Stimulated activated naive CD4-positive, alpha-beta T cell treated with Interleukin-2 at 50 U/mL for 16 hours (primary cell): Measurements from ENCODE around the gene EFCAB6.

ENCODE experiments used
- DNase-seq: peaks from one replicate; lab custom pipeline; 2025; lab: John Stamatoyannopoulos, UW

The EFCAB6 gene, protein sequence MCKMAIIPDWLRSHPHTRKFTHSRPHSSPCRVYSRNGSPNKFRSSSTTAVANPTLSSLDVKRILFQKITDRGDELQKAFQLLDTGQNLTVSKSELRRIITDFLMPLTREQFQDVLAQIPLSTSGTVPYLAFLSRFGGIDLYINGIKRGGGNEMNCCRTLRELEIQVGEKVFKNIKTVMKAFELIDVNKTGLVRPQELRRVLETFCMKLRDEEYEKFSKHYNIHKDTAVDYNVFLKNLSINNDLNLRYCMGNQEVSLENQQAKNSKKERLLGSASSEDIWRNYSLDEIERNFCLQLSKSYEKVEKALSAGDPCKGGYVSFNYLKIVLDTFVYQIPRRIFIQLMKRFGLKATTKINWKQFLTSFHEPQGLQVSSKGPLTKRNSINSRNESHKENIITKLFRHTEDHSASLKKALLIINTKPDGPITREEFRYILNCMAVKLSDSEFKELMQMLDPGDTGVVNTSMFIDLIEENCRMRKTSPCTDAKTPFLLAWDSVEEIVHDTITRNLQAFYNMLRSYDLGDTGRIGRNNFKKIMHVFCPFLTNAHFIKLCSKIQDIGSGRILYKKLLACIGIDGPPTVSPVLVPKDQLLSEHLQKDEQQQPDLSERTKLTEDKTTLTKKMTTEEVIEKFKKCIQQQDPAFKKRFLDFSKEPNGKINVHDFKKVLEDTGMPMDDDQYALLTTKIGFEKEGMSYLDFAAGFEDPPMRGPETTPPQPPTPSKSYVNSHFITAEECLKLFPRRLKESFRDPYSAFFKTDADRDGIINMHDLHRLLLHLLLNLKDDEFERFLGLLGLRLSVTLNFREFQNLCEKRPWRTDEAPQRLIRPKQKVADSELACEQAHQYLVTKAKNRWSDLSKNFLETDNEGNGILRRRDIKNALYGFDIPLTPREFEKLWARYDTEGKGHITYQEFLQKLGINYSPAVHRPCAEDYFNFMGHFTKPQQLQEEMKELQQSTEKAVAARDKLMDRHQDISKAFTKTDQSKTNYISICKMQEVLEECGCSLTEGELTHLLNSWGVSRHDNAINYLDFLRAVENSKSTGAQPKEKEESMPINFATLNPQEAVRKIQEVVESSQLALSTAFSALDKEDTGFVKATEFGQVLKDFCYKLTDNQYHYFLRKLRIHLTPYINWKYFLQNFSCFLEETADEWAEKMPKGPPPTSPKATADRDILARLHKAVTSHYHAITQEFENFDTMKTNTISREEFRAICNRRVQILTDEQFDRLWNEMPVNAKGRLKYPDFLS (N-terminal part only)

DNA sequence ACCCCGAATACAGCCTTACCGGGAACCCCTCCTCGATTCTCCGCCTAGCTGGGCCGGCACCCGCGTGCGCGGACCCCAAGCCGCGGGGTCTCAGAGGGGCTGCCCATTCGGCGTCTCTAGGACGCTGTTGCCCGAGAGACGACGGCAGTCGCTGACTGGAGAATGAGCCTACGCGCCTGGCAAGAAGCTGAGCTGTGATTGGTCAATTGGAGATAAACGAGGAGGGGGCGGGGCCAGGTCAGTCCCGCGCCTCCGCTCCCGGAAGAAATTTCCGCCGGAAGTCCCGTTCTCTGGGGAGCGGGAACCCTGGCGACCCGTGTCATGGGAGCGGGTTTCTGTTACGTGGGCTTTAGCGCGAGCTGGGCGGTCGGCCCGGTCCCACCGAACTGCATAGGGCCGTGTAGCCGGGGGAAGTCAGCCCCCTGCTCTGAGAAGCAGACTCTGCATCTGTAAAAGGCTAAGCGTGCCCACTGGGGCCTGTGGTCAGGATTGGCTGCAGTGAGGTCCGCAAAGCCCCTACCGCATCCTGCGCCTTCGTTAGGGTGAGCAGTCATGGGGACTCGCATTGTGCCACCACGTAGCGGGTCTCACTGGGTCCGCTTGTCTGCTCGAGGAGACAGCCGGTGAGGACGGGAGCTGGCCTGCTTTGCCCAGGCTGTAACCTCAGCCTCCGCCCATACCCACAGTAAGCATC, at the start of gene EFCAB6:
EFCAB6 (minus strand) TSS at position 157 of the 694 bp plus-strand sequence. CDS start 29,987 bp downstream, outside the sequence.
- peak; percentile 86 for DNase-seq

DNA sequence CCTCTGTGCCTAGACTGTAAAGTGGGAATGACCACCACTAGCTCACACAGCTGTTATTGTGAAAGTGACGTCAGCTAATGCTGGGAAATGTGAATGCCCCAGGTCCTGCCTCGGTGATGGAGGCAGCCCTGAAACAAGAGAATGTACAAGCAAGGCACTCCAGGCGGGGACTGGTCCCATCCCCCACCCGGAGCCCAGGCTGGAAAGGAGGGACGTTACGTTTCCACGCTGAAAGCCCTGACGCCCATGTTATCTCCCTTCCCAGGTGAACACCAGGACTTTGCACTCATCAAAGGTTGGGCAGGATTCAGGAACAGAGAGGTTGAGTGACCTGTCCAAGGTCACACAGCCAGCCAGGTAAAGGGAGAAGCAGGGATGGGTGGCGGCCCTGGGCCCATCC, 49.4 kb upstream of the EFCAB6 start:
- no peak for DNase-seq

DNA sequence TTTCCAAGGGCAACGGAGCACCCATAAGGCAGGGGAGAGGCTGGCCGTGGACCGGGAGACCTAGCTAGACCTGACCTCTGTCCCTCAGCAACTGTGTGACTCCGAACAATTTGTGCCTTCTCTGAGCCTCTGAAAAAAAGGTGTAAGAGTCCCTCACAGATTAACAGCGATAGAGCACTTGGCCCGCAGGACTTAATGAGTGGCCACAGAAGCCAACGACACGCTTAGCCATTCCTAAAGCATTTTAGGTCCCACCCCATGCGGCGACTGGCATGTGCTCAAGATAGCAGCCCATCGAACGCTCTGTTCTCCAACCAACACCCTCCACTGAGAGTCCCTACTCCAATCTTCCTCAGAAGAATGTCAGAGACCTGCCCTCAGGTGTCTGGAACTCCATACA, 48.7 kb upstream of the EFCAB6 start:
- no peak for DNase-seq

DNA sequence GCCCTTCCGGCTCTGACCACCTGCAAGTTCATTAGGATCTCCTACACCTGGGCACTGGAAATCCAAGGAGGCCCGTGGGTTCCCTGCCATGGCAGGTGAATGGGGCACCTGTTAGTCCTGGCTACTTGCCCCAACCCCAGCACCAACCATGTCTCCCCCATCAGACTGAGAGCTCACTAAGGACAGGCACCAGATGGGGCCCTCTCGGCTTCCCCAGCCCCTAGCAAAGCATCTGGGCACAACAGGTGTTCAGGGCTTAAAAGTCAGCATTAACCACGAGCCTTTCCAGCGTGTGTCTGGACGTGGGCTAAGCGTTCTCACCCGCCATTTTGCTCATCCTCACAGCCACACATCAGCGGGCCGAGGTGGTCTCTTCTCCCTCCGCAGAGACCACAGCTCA, 48.0 kb upstream of the EFCAB6 start:
- no peak for DNase-seq

DNA sequence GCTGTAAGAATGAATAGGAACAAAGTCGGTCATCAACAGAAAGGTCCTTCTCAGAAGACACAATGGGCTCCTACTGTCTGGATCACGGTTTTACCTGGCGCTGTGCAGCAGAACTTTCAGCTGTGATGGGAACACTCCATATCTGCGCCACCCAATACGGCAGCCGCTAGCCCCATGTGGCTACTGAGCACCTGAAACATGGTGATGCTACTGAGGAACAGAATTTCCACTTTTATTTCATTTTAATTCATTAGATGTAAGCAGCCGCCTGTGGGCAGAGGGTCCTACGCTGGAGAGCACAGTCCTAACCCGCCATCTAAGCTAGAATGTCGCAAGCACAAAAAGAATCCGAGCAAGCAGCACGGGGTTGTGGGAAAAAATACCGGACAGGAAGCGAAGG, 47.5 kb upstream of the EFCAB6 start:
- DNase-seq = no peak

DNA sequence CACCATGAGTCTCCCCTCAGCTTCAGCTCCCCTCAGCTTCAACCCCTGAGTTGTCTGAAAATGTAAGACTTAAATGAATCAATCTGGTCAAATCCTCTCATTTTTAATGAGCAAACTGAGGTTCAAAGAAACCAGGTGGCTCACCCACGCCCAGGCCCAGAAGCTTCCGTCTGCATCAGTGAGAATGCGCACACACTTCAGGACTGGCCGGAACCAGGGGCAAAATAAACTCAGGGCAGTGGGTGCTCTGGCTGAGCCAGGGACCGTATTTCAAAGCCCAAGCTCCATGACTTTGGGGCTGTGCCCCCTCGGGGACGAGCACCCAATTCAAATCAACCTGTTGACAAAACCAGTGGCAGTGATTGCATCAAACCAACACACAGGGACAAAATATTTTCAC, 47.1 kb upstream of the EFCAB6 start:
- no peak for DNase-seq

DNA sequence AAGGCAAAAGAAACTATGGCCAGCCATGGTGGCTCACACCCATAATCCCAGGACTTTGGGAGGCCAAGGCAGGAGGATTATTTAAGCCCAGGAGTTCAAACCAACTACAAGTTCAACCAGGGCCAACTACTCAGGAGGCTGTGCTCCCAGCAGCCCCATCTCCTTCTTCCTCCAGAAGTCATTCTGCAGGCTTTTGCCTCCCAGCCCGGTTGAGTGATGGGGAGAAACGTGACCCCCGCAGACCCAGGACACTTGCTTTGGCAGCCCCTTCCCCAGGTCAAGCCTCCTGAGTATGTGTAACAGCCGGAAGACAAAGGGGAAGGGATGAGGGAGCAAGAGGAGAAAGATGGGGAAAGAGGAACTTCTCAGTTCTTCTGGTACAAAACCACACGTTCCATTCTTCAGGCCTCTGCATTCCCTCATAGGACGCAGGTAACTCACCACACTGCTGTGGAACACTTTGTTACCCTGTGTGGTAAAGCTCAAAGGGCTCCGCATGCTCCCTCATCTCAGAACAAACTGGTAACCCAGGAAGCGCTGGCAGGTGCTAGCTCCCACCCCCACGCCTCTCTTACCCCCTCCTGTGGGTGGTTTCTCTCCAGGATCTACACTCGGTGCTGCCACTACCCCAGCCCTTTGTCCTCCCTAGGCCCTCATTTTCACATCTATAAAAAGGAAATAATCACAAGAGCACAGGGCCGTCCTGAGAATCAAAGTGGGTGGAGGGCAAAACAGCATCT, 46.2 kb upstream of the EFCAB6 start:
- no peak for DNase-seq

DNA sequence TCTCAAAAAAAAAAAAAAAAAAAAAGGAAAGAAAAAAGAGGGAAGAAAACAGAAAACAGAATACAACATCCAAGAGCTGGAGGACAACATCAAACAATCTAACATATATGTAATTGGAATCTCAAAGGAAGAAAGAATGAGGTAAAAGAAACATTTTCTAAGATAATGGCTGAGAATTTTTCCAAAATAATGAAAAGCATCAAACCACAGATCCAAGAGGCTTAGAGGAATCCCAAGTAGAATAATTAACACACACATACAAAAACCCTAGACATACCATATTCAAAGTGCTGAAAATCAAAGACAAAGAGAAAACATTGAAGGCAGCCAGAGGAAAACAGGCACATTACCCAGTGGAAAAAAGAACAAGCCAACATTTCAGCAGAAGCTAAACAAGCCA, 45.3 kb upstream of the EFCAB6 start:
- DNase-seq = no peak

DNA sequence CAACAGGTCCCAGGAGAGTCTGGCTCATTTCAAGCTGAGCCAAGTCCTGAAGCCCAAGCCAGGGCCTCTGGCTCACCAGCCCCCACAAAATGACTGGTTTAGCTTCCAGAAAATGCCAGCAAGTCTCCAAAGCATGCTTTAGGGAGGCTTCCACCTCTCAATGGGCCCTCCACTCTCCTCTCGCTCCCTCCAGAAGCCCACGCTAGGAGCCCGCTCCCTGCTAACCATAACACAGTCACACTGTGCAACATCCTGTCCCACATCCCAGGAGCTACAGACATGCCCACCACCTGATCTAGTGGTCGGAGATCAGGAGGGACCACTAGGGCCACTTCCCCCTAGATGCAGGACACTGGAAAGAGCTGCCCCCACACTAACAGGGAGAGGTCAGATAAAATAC, 43.3 kb upstream of the EFCAB6 start:
- DNase-seq = no peak

DNA sequence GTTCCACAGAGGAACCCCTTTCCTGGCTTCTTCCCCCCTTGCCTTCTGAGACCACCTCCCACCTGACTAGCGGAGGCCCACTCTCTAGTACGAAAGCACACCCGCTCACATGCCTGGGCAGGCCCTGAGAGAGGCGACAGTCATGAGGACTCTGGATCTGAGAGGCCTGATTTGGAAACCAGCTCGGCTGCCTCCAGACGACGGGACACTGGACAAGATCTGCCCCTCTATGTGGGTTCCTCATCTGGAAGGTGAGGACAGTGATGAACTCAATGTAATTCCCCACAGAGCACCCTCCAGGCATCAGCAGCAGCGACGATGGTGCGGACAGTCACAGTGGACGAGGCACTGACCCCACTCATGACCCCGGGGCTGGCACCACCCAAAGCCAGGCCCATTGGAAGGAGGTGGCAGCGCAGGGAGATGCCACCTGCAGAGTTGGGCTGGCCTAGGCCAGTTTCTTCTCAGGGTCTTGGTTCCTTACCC, 42.7 kb upstream of the EFCAB6 start:
- no peak for DNase-seq

DNA sequence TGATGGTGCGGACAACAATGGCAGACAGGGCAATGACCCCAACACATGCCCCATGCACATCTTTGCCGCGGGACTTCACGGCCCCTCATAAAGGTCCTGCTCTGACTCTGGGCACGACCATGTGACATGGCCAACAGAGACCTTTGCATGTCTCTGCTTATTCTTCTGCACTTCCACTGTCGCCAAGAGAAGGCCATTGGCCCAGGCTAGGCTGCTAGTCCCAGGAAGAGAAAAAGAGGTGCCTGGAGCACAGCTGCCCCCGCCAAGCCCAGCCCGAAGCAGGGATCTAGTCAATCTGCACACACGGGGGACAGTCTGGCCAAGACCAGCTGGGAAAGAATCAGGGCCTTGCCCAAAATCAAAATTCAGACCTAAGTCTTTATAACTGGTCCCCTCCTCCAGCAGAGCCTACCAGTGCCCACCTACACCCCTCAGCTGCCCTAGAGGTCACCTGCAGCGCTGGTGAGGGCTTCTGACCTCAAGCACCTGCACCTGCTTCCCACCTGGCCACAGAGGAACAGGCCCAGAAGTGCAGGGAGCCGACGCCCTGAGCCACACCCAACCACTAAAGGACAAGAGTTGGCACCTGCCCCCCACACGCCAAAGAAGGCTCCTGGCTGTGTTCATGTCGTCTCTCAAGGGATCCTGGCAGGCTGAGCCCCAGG, 42.1 kb upstream of the EFCAB6 start:
- no peak for DNase-seq

DNA sequence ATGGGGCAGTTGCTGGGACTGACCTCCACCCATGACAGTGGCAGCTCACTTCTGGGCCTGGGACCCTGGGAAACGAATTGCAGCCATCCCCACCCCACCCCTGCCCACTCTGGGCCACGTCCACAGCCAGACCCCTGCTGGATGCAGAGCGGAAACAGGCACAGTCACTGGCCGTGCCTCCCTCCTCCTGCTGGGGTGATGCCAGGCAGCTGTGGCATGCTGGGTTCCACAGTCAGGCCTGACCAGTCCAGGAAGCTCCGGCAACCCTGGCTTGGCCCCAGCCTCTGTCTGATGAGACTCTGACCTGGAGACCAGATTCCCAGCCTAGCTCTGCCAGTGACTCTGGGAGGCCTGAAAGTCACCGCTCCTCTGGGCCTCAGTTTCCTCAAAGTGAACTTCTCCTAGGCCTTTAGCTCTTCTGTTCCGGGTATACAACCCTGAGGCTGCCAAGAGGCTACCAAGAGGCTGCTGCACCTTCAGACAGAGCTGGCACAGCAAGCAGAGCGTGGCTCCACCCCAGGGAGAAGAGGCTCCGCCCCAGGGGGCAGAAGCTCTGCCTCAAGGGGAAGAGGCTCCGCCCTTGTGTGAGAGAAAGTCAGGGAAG, 41.3 kb upstream of the EFCAB6 start:
- DNase-seq = no peak

DNA sequence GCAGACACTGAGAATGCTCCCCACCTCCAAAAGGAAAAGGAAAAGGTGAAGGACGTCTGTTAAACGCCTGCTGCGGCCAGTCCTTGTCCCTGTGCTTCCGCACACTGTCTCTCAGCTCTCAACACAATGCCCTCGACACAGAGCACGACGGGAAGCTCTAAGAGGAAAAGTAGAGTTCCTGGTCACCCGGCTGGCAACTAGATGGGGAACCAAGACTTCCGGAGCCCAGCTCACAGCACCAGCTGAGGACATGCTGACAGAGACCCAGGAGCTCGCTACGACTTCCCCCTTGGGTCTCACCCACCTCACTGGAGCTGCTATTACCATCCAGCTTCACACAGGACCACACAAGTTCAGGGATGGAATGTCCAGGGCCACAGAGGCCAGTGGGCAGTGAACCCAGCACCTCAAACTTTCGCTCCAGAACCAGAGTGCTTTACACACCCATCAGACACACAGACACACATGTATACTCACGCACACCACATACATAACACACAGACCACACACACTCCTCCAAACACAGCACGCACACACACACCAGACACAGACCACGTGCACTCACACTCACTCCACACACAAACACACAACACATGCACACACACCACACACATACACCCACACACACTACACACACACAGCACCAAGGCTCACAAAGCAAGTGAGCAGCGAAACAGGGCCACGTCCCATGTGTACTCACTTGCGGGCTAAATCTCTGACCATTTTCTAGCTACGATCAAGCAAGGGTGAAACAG, 40.6 kb upstream of the EFCAB6 start:
- no peak for DNase-seq

DNA sequence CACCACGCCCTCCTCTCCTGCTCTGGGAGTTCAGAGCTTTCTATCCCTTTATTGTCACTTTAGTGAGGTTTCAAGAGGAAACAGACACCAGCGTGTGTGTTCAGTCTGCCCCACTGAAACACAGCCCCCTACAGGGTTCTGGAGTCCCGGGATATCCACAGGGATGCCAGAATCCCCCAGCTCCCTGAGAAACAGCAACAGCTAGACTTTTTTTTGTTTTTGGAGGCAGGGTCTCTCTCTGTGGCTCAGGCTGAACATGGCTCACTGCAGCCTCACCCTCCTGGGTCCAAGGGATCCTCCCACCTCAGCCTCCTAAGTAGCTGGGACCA, 39.8 kb upstream of the EFCAB6 start:
- DNase-seq = no peak

DNA sequence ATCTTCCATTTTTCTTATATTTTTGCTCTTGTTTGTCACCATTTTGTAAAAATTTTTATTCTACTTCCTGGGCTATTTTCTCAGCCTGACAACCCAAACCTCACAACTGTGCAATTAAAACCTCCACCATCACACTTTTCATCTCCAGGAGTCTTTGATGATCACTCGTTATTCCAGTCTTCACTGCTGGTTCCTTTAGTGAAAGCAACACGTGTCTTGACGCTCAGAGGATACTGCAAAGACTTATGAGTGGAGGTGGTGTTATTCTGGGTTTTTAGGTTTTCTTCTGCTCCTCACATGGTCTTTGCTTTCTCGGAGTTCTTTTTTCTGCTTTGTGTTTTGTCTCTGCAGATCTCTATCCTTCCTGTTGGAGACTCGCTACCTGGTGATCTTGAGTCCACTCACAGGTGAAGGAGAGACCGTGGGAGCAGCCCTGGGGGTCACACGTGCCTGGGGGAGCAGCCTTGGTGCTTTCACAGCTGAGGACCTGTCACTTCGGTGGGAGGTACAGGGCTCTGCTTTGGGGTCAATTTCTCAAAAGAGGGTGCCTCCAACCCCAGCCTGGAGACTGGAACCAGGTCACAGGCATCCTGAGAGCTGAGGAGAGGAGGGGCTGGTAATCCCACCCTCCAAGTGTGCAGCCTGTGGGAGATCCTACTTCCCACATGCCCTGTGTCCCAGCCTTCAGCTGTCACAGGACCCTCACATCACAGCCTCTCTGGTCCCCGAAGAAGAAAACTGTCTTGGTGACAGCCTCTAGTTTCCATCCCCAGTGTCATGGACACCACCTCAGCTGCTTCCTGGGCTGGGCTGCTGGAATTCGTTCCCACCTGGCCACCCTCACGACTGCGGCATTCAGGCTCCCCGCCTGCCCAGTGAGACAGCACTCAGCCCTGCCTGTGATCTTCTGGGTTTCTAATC, 39.2 kb upstream of the EFCAB6 start:
- no peak for DNase-seq

DNA sequence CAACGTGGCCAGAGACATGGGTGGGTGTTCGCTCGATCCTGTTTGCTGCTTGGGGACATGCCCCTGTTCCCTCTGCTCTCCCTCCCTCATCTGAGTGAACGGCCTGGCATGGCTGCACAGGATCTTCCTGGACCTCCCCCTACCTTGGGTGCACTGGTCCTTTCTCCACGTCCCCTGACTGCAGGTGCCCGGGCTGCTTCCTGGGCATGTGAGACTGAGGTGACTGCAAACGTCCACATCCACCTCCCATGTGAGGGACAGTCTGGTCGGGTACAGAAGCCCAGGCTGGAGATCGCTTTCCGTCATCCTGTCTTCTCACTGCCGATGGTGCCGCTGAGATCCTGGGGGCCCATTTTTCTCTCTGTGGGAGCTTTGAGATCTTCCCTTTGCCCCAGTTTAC, 38.4 kb upstream of the EFCAB6 start:
- DNase-seq = no peak

DNA sequence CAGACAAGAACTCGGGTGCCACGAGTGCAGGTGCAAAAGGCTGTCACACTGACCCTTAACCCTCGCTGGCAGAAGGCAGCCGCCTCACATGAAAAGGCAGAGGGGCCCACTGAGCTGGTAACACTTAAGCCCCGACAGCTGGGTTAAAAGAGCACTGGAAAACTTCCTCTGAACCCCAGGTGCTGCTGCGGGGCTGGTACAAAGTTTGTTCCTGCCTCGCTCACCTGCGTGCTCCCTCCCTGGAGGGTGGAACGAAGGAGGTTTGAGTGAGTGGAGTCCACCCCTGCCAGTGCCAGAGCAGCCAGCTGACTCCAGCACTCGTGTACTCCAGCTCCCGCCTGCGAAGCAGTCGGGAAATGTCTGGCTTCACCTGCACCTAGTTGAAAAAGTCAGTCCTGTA, 37.6 kb upstream of the EFCAB6 start:
- no peak for DNase-seq
